Measurements from ENCODE around the gene PDGFA. TPM values are rescaled to one million over a fixed set of nuclear protein-coding genes. Genes with fewer than 3 reads are reported as not detected.
A peak's percentile ranks its signal among the peaks of the same experiment; 100 is the strongest.

Gene PDGFA
- 43.2 TPM for polyA plus RNA-seq (ENCODE audit: insufficient read length)
- long read RNA-seq, donor 1, transcript PDGFA-203 (6 exons, 2,305 nt): major isoform, 14 of 16 reads
- long read RNA-seq, donor 1, partial matches to known transcripts: 0 of 16 reads
- long read RNA-seq, donor 1, other reads (novel, unspliced or antisense): 0 of 16 reads
- long read RNA-seq, donor 2, transcript PDGFA-203 (6 exons, 2,305 nt): major isoform, 8 of 82 reads
- long read RNA-seq, donor 2, partial matches to known transcripts: 72 of 82 reads
- long read RNA-seq, donor 2, other reads (novel, unspliced or antisense): 0 of 82 reads
- long read RNA-seq, donor 3, transcript PDGFA-203 (6 exons, 2,305 nt): major isoform, 7 of 11 reads
- long read RNA-seq, donor 3, partial matches to known transcripts: 0 of 11 reads
- long read RNA-seq, donor 3, other reads (novel, unspliced or antisense): 0 of 11 reads
- long read RNA-seq, donor 4, partial matches to known transcripts: 0 of 2 reads
- long read RNA-seq, donor 4, other reads (novel, unspliced or antisense): 0 of 2 reads
- long read RNA-seq, donor 5, transcript PDGFA-203 (6 exons, 2,305 nt): major isoform, 16 of 16 reads
- long read RNA-seq, donor 5, partial matches to known transcripts: 0 of 16 reads
- long read RNA-seq, donor 5, other reads (novel, unspliced or antisense): 0 of 16 reads
- long read RNA-seq, donor 6, transcript PDGFA-203 (6 exons, 2,305 nt): major isoform, 9 of 15 reads
- long read RNA-seq, donor 6, partial matches to known transcripts: 6 of 15 reads
- long read RNA-seq, donor 6, other reads (novel, unspliced or antisense): 0 of 15 reads
- long read RNA-seq, donor 7, transcript PDGFA-203 (6 exons, 2,305 nt): major isoform, 16 of 19 reads
- long read RNA-seq, donor 7, partial matches to known transcripts: 0 of 19 reads
- long read RNA-seq, donor 7, other reads (novel, unspliced or antisense): 0 of 19 reads
- long read RNA-seq, donor 8, partial matches to known transcripts: 0 of 4 reads
- long read RNA-seq, donor 8, other reads (novel, unspliced or antisense): 0 of 4 reads

GRCh38 chr7:519484-520390, at the start of gene PDGFA:
Gene PDGFA, minus strand, starts transcription at chr7:519846. Its CDS starts 845 bp downstream, at chr7:519001.
- peak; percentile 56 for DNase-seq

- no peak for DNase-seq
These were observed 48.6 kb upstream of the PDGFA start for GRCh38 chr7:568031-568951.

- DNase-seq: no peak
These were observed 47.7 kb upstream of the PDGFA start for GRCh38 chr7:567305-567883.

GRCh38 chr7:566100-566499, 46.5 kb upstream of the PDGFA start:
- no peak for DNase-seq

GRCh38 chr7:564176-564865, 44.7 kb upstream of the PDGFA start:
- no peak for DNase-seq

- no peak for DNase-seq
These were observed 44.1 kb upstream of the PDGFA start for GRCh38 chr7:563629-564170.

GRCh38 chr7:562789-563628, 43.4 kb upstream of the PDGFA start:
- DNase-seq: no peak

GRCh38 chr7:562374-562675, 42.7 kb upstream of the PDGFA start:
- DNase-seq: no peak

- peak; percentile 66 for DNase-seq
These were observed 42.2 kb upstream of the PDGFA start for GRCh38 chr7:561631-562373.

GRCh38 chr7:560966-561630, 41.5 kb upstream of the PDGFA start:
- no peak for DNase-seq

GRCh38 chr7:559396-559705, 39.7 kb upstream of the PDGFA start:
- no peak for DNase-seq

GRCh38 chr7:557558-557881, 37.9 kb upstream of the PDGFA start:
- no peak for DNase-seq

GRCh38 chr7:556837-557557, 37.4 kb upstream of the PDGFA start:
- no peak for DNase-seq

- DNase-seq: no peak
These were observed 36.7 kb upstream of the PDGFA start for GRCh38 chr7:556291-556826.

- DNase-seq: no peak
These were observed 36.0 kb upstream of the PDGFA start for GRCh38 chr7:555551-556160.

- no peak for DNase-seq
These were observed 34.0 kb upstream of the PDGFA start for GRCh38 chr7:553636-554111.
